GM12891 (cell line): ENCODE results near the gene TRERF1.
"Not testable (repeated sequence)": the region's sequence is repeated elsewhere in the genome, so short reads cannot be mapped to it uniquely, and the experiment has no call there.

Source experiments
- DNase-seq: peaks from one replicate; pipeline ENCODE4 v3.0.0; 2011; ENCODE audit warnings: low spot score; ENCODE audit not compliant: insufficient read length
- FAIRE-seq: peaks from 2 replicates; lab custom pipeline; 2011; peaks lifted over from hg19 to GRCh38; lab: Jason Lieb, UNC
- PAX5 ChIP-seq: IDR thresholded peaks from 2 replicates; pipeline ENCODE4 v1.6.1; 2011; ENCODE audit warnings: low read length, moderate library complexity, mild to moderate bottlenecking; ENCODE audit not compliant: insufficient read depth, severe bottlenecking
- POLR2A ChIP-seq: IDR thresholded peaks from 2 replicates; pipeline ENCODE4 v1.6.1; 2011; ENCODE audit warnings: low read depth, low read length, control low read depth
- POLR2AphosphoS5 ChIP-seq: IDR thresholded peaks from 2 replicates; pipeline ENCODE4 v1.6.1; 2011; ENCODE audit warnings: low read depth, low read length, control low read depth
- POU2F2 ChIP-seq: IDR thresholded peaks from 2 replicates; pipeline ENCODE4 v1.6.1; 2011; ENCODE audit warnings: low read depth, mild to moderate bottlenecking, control low read depth, low read length, moderate library complexity
- SPI1 ChIP-seq: IDR thresholded peaks from 2 replicates; pipeline ENCODE4 v1.6.1; 2011; ENCODE audit warnings: low read depth, low read length, control low read depth
- TAF1 ChIP-seq: IDR thresholded peaks from 2 replicates; pipeline ENCODE4 v1.6.1; 2011; ENCODE audit warnings: low read depth, low read length, control low read depth

TRERF1 gene

GRCh38 chr6:42467651-42468050 lies 15.9 kb upstream of the TRERF1 start:
- no peak for FAIRE-seq
- TF ChIP-seq POLR2A (no peak), POU2F2 (no peak), TAF1 (no peak), POLR2AphosphoS5 (no peak), SPI1 (no peak), PAX5 (no peak)
- DNase-seq: no peak

- FAIRE-seq, DNase-seq: not testable (repeated sequence)
These were observed 14.7 kb upstream of the TRERF1 start for GRCh38 chr6:42466470-42466869.

- TF ChIP-seq TAF1 (no peak), SPI1 (no peak), POLR2A (no peak), POLR2AphosphoS5 (no peak), POU2F2 (no peak), PAX5 (no peak)
- DNase-seq (no peak), FAIRE-seq (no peak)
These were observed 10.8 kb upstream of the TRERF1 start for GRCh38 chr6:42462474-42462972.

- DNase-seq (no peak), FAIRE-seq (no peak)
- no peak for TF ChIP-seq POLR2AphosphoS5
- TF ChIP-seq TAF1: no peak
- no peak for TF ChIP-seq PAX5
- no peak for TF ChIP-seq SPI1
- no peak for TF ChIP-seq POU2F2
These were observed 9.2 kb upstream of the TRERF1 start for GRCh38 chr6:42460883-42461282.

GRCh38 chr6:42459888-42460287 lies 8.2 kb upstream of the TRERF1 start:
- no peak for DNase-seq
- no peak for FAIRE-seq
- TF ChIP-seq SPI1 (no peak), POLR2AphosphoS5 (no peak), TAF1 (no peak), POU2F2 (no peak), PAX5 (no peak), POLR2A (no peak)

- no peak for DNase-seq
- TF ChIP-seq POLR2AphosphoS5 (no peak), TAF1 (no peak), PAX5 (no peak), POLR2A (no peak), POU2F2 (no peak), SPI1 (no peak)
- no peak for FAIRE-seq
These were observed 2.7 kb upstream of the TRERF1 start for GRCh38 chr6:42454428-42454791.

GRCh38 chr6:42453654-42454427 lies 2.1 kb upstream of the TRERF1 start:
- TF ChIP-seq TAF1 (no peak), POLR2AphosphoS5 (no peak), PAX5 (no peak), SPI1 (no peak), POLR2A (no peak), POU2F2 (no peak)
- DNase-seq (no peak), FAIRE-seq (no peak)

GRCh38 chr6:42453031-42453653 lies 1.4 kb upstream of the TRERF1 start:
- DNase-seq (peak; percentile 90), FAIRE-seq (peak; percentile 83)
- TF ChIP-seq TAF1 (no peak), SPI1 (no peak), POLR2AphosphoS5 (no peak), POU2F2 (no peak), PAX5 (peak; percentile 53)

- FAIRE-seq (peak; percentile 87), DNase-seq (peak; percentile 54)
- TF ChIP-seq POLR2A: no peak
- TF ChIP-seq PAX5: no peak
- TF ChIP-seq POLR2AphosphoS5: no peak; the same call in 1 of the 2 replicates
- TF ChIP-seq SPI1: no peak
- TF ChIP-seq POU2F2: no peak
- no peak for TF ChIP-seq TAF1
These were observed 675 bp upstream of the TRERF1 start for GRCh38 chr6:42452171-42453030.
